PC-9 (cell line): ENCODE results near the gene NPR1.

Source experiments
- CTCF ChIP-seq: fragments of 200-600 bp; sonication (generic); conservative IDR thresholded peaks from 2 replicates; pipeline ENCODE4 v1.6.1; 2017; ENCODE audit warnings: mixed run types, antibody characterized with exemption, mild to moderate bottlenecking, moderate library complexity
- EZH2 ChIP-seq: fragments of 200-600 bp; sonication (generic); IDR thresholded peaks from 2 replicates; pipeline ENCODE4 v1.8.0; 2017; ENCODE audit warnings: antibody characterized with exemption, low read depth

DNA sequence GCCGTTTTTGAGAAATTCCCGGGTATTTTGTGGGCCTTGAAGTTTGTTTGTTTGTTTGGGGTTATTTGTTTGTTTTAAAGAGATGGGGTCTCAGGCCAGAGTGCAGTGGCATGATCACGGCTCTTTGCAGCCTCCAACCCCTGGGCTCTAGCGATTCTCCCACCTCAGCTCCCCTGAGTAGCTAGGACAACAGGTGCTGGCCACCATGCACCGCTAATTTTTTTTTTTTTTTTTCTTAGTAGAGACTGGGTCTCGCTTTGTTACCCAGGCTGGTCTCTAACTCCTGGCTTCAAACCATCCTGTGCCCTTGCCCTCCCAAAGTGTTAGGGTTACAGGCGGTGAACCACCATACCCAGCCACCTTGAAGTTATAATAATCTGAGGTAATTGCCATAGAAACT is 42.6 kb upstream of the NPR1 start:
- no peak for TF ChIP-seq CTCF
- no peak for TF ChIP-seq EZH2
